GM18505 (cell line): ENCODE data around the gene SGO2.
"Not testable (repeated sequence)": the region's sequence is repeated elsewhere in the genome, so short reads cannot be mapped to it uniquely, and the experiment has no call there.

Source experiments
- ATAC-seq: cut with Tn5 transposase; IDR thresholded peaks from one replicate; pipeline ENCODE4 v1.9.1; 2021; ENCODE audit not compliant: unreplicated experiment
- POLR2A ChIP-seq: IDR thresholded peaks from 4 replicates; pipeline ENCODE4 v1.6.1; 2011; ENCODE audit warnings: borderline replicate concordance; ENCODE audit not compliant: insufficient read depth, insufficient read length; ENCODE audit errors: extremely low read depth

SGO2 gene

DNA sequence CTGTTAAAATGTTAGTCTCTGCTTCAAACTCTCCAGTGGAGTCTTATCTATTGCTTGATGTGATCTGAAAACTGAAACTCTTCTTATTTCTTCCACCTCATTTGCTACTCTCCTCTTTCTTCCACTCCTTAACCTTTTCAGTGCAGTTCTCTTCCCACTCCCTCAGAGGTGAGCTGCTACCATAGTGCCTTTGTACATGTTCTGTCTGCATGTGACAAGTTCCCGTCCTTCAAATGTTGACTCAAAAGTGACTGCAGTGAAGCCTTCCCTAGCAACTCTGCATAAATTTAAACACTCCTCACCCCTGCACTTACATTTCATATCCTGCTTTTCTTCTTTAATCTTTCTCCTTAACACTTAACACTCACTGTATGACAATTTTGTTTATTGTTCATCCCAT, 12.1 kb downstream of the SGO2 start:
- TF ChIP-seq POLR2A: no peak
- no peak for ATAC-seq

DNA sequence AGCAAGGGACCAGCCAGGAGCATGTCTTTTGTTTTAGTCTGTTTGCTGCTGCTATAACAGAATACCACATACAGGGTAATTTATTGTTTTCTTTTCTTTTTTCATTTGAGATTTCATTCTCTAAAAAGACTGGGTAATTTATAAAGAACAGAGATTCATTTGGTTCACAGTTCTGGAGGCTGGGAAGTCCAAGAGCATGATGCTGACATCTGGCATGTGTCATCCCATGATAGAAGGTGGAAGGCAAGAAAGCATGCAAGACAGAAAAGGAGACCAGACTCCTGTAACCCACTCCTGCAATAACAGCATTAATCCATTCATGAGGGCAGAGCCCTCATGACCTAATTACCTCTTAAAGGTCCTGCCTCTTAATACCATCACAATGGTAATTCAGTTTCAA, 14.8 kb downstream of the SGO2 start:
- no peak for ATAC-seq
- TF ChIP-seq POLR2A: no peak

- not testable (repeated sequence) for ATAC-seq
These were observed 40.6 kb downstream of the SGO2 start for GRCh38 chr2:200566596-200566995.

DNA sequence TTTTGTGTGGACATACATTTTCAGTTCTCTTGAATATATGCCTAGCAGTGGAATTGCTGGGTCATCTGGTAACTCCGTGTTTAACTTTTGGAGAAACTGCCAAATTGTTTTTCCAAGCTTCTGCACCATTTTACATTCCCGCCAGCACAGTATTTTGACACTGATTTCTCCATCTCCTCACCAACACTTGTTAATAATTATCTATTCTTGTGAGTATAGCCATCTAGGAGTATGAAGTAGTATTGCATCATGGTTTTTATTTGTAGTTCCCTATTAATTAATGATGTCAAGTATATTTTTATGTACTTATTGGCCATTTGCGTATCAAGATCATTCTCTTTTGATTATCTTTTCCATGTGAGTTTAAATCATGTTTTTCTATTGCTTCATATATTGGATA, 41.9 kb downstream of the SGO2 start:
- no peak for ATAC-seq
- no peak for TF ChIP-seq POLR2A

GRCh38 chr2:200575957-200576356, 50.0 kb downstream of the SGO2 start:
- TF ChIP-seq POLR2A: no peak
- ATAC-seq: no peak

DNA sequence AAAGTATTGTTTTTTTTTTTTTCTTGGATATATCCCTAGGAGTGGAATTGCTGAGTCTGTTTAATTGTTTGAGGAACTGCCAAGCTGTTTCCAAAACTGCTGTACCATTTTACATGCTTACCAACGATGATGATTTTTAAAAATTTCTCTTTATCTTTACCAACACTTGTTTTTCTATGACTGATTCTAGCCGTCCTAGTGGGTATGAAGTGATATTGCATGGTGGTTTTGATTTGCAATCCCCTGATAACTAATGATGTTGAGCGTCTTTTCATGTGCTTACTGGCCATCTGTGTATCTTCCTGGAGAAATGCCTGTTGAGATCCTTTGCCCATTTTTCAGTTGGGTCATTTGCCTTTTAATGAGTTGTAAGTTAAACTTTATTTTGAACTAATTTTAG, 51.0 kb downstream of the SGO2 start:
- TF ChIP-seq POLR2A: no peak
- no peak for ATAC-seq

- no peak for TF ChIP-seq POLR2A
- no peak for ATAC-seq
These were observed 52.8 kb downstream of the SGO2 start for GRCh38 chr2:200578778-200579177.

DNA sequence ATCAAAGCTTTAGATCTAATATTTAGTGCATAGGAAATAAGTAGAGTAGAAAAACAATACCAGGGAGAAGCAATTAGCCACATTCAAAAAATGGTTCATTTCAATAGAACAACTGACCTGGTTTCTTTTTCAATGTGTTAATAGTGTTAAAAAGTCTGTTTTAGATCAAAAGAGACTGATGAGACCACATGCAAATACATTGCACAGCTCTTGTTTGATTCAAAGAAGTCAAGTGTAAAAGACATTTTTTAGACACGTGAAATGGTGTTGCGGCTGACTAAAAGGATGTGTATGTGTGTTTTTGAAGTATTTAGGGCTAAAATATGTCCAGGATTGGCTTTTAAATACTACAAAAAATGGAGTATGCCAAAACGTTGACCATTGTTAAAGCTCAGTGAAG, 58.6 kb downstream of the SGO2 start:
- TF ChIP-seq POLR2A: no peak
- ATAC-seq: no peak

DNA sequence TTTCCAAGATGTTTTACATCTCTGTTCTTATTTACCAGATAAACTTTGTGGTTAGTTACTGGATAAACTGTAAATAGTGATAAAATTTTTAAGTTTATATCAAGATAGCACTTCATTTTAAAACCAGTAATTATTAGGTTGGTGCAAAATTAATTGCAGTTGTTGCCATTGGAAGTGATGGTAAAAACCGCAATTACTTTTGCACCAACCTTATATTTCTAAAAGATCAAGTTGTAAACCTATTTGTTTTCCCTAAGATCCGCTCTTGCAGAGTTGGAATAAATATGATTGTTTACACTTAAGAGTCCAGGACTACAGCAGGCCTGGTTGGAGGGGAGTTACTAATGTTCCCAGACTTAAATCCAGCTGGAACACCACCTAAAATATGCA, 59.3 kb downstream of the SGO2 start:
- ATAC-seq: no peak

GRCh38 chr2:200585730-200586643, 60.0 kb downstream of the SGO2 start, which contains the start of gene AOX1:
AOX1 (plus strand) TSS chr2:200586014; CDS start chr2:200586109, 95 bp downstream.
- ATAC-seq: no peak
- TF ChIP-seq POLR2A: no peak

More for the DNA sequence above, 59.3 kb downstream of the SGO2 start:
- TF ChIP-seq POLR2A: no peak

DNA sequence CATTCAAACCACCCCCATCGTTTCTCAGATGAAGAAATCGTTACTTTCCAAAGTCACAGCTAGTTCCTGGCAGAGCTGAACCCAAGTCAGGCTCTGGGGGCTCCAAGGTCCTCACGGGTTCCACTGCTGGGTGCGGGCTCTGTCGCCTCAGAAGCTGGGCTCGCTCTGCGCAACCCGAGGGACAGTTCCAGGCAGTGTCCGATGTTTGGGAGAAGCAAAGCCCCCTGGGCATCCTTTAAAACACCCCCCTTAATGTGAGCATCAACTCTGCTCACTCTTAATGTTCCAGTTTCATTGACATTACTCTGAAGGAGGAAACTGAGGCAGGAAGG, 60.6 kb downstream of the SGO2 start:
- TF ChIP-seq POLR2A: no peak
- ATAC-seq: no peak

DNA sequence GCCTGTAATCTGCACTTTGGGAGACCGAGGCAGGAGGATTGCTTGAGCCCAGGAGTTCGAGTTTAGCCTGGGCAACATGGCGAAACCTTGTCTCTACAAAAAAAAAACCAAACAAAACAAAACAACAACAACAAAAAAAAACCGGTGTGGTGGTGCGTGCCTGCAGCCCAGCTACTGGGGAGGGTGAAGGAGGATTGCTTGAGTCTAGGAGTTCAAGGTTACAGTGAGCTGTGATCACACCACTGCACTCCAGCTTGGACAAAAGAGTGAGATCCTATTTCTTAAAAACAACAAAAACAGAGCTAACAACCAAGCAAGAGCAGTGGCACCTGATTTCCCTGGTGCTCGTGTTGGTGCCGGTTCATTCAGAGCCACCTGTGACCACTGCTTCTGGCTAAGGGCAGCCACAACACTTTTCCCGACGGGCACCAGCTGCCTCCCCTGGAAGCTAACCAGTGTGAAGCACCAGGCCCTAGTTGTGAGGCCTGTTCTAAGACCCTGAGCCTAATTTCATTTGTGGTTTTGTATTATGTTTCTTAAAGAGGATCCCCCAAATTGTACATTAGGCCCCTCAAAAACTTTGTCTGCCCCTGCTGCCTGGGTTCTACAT, 61.1 kb downstream of the SGO2 start:
- no peak for TF ChIP-seq POLR2A
- ATAC-seq: no peak

DNA sequence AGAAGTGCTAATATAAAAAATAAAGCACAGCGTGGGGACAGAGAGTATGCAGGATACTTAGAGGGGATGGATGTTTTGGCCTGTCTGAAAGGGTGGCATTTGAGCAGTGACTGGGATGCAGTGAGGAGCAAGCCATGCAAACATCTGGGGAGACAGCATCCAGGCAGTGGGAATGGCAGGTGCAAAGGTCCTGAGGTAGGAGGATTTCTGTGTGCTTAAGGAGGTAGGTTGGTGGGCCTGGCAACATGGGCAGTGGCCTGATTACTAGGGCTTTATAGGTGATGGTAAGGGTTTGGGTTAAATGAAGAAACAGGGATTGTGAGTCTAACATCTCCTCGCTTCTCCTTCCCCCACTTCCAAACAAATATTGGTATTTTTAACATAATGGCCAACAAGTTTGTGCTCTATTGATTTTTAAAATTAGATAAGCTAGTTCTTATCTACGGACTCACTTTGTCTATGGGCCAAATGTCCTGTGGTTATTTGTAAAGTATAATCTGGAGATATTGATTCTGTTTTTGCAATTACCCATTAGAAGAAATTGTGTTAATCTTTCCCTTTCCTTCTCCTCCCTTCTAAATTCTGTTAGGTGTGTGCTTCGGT, 62.2 kb downstream of the SGO2 start:
- ATAC-seq: no peak
- TF ChIP-seq POLR2A: no peak

DNA sequence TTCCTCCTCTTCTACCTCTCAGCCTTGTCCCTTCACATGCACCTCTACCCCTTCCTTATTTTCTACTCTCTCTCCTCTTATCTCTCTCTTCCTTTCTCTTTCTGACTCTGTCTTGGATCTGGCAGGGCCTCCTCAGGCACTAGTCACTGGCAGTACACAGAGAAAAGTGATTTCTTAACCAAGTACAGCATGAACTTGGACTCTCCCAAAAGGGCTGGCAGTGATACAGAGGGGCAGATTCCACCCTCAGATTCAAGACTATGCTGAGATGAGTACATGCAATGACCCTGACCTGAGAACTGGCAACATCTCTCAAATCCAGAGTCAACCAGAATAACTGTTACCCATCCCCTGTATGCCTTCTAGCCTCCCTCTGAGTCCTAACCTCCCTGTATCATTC, 64.1 kb downstream of the SGO2 start:
- TF ChIP-seq POLR2A: no peak
- ATAC-seq: no peak
